Fibroblast of skin of left biceps (primary cell): ENCODE measurements around the gene CACNA1I.
"Not testable (repeated sequence)": the region's sequence is repeated elsewhere in the genome, so short reads cannot be mapped to it uniquely, and the experiment has no call there.

Experiments used
- DNase-seq, 2 experiments: peaks; one replicate each; pipeline ENCODE4 v3.0.0-alpha.2; 2013; ENCODE audit warnings: low read depth in 2 of 2

Gene CACNA1I

GRCh38 chr22:39718206-39718605, 147.7 kb downstream of the CACNA1I start:
- no peak for DNase-seq

- no peak for DNase-seq
Observed at GRCh38 chr22:39718921-39719475, 148.4 kb downstream of the CACNA1I start.

- no peak for DNase-seq
Observed at GRCh38 chr22:39719559-39720450, 149.3 kb downstream of the CACNA1I start.

GRCh38 chr22:39721206-39722031, 150.9 kb downstream of the CACNA1I start:
- DNase-seq, result no peak

- no peak for DNase-seq
Observed at GRCh38 chr22:39722032-39722325, 151.4 kb downstream of the CACNA1I start.

- no peak for DNase-seq
Observed at GRCh38 chr22:39722501-39722900, 151.9 kb downstream of the CACNA1I start.

GRCh38 chr22:39723463-39723862, 152.9 kb downstream of the CACNA1I start:
- DNase-seq, result no peak

- DNase-seq, result no peak
Observed at GRCh38 chr22:39723899-39724351, 153.4 kb downstream of the CACNA1I start.

- DNase-seq, result no peak
Observed at GRCh38 chr22:39724390-39724789, 153.8 kb downstream of the CACNA1I start.

GRCh38 chr22:39724857-39725256, 154.3 kb downstream of the CACNA1I start:
- no peak for DNase-seq

- no peak for DNase-seq
Observed at GRCh38 chr22:39725351-39726035, 154.9 kb downstream of the CACNA1I start.

- no peak for DNase-seq
Observed at GRCh38 chr22:39727541-39727940, 157.0 kb downstream of the CACNA1I start.

- DNase-seq, result no peak
Observed at GRCh38 chr22:39728236-39728860, 157.8 kb downstream of the CACNA1I start.

- no peak for DNase-seq
Observed at GRCh38 chr22:39729141-39729934, 158.8 kb downstream of the CACNA1I start.

- DNase-seq, result no peak
Observed at GRCh38 chr22:39731481-39731880, 160.9 kb downstream of the CACNA1I start.

GRCh38 chr22:39731881-39732555, 161.5 kb downstream of the CACNA1I start:
- DNase-seq, result no peak

GRCh38 chr22:39732625-39733024, 162.1 kb downstream of the CACNA1I start:
- DNase-seq, result no peak

- no peak for DNase-seq
Observed at GRCh38 chr22:39733191-39733590, 162.6 kb downstream of the CACNA1I start.

- DNase-seq, result not testable (repeated sequence)
Observed at GRCh38 chr22:39734046-39734445, 163.5 kb downstream of the CACNA1I start.

- no peak for DNase-seq
Observed at GRCh38 chr22:39734866-39735265, 164.3 kb downstream of the CACNA1I start.
